Amniotic stem cell (primary cell): Measurements from ENCODE around the gene CLPTM1.
A peak's percentile ranks its signal among the peaks of the same experiment; 100 is the strongest.
"Not testable (repeated sequence)": the region's sequence is repeated elsewhere in the genome, so short reads cannot be mapped to it uniquely, and the experiment has no call there.

Experiments used
- DNase-seq: peaks from one replicate; lab custom pipeline; 2025; lab: John Stamatoyannopoulos, UW

The CLPTM1 gene

GRCh38 chr19:44974857-44975256 is 19.7 kb downstream of the CLPTM1 start:
- no peak for DNase-seq

- no peak for DNase-seq
These were observed 20.3 kb downstream of the CLPTM1 start for GRCh38 chr19:44975444-44975843.

- no peak for DNase-seq
These were observed 28.8 kb downstream of the CLPTM1 start for GRCh38 chr19:44984005-44984404.

GRCh38 chr19:44985445-44985844 is 30.3 kb downstream of the CLPTM1 start:
- DNase-seq = no peak

GRCh38 chr19:44986389-44986788 is 31.2 kb downstream of the CLPTM1 start:
- DNase-seq = no peak

- DNase-seq = no peak
These were observed 32.0 kb downstream of the CLPTM1 start for GRCh38 chr19:44987148-44987675.

- DNase-seq = no peak
These were observed 33.1 kb downstream of the CLPTM1 start for GRCh38 chr19:44988273-44988672.

GRCh38 chr19:44988896-44989556 is 33.8 kb downstream of the CLPTM1 start:
- peak; percentile 2 for DNase-seq

GRCh38 chr19:44990459-44990858 is 35.3 kb downstream of the CLPTM1 start:
- no peak for DNase-seq

GRCh38 chr19:44990966-44991365 is 35.8 kb downstream of the CLPTM1 start:
- no peak for DNase-seq

- no peak for DNase-seq
These were observed 37.4 kb downstream of the CLPTM1 start for GRCh38 chr19:44992336-44993163.

- no peak for DNase-seq
These were observed 38.3 kb downstream of the CLPTM1 start for GRCh38 chr19:44993526-44993925.

- no peak for DNase-seq
These were observed 38.9 kb downstream of the CLPTM1 start for GRCh38 chr19:44993926-44994537.

GRCh38 chr19:44998025-44998424 is 42.8 kb downstream of the CLPTM1 start:
- DNase-seq = no peak

- not testable (repeated sequence) for DNase-seq
These were observed 44.1 kb downstream of the CLPTM1 start for GRCh38 chr19:44999131-44999925.

- DNase-seq = not testable (repeated sequence)
These were observed 45.5 kb downstream of the CLPTM1 start for GRCh38 chr19:45000665-45001064.

- DNase-seq = peak; percentile 75
These were observed 46.0 kb downstream of the CLPTM1 start, which contains the start of gene RELB for GRCh38 chr19:45001087-45001739. Gene RELB, plus strand, starts transcription at chr19:45001464. Its CDS starts 116 bp downstream, at chr19:45001580.

GRCh38 chr19:45003485-45003884 is 48.3 kb downstream of the CLPTM1 start:
- DNase-seq = no peak

- no peak for DNase-seq
These were observed 50.6 kb downstream of the CLPTM1 start for GRCh38 chr19:45005787-45006186.

- no peak for DNase-seq
These were observed 53.4 kb downstream of the CLPTM1 start for GRCh38 chr19:45008552-45008951.

GRCh38 chr19:45009625-45010255 is 54.6 kb downstream of the CLPTM1 start:
- no peak for DNase-seq
